Stomach smooth muscle (tissue), 2 donors: ENCODE results near the gene HTD2.

Experiments
- H3K27ac ChIP-seq: one replicate; pipeline ENCODE4 v1.7.0; 2013; ENCODE audit warnings: mild to moderate bottlenecking, low read length, inconsistent platforms
- H3K27me3 ChIP-seq, 2 donors: one replicate each; pipeline ENCODE4 v1.7.0; 2013; ENCODE audit warnings: low read length in 2 of 2; ENCODE audit not compliant: insufficient read depth in 2 of 2, control insufficient read depth in 1 of 2
- H3K36me3 ChIP-seq, 2 donors: one replicate each; pipeline ENCODE4 v1.7.0; 2013; ENCODE audit warnings: low read length in 2 of 2; ENCODE audit not compliant: control insufficient read depth in 2 of 2, insufficient read depth in 2 of 2
- H3K4me1 ChIP-seq: one replicate; pipeline ENCODE4 v1.7.0; 2013; ENCODE audit warnings: low read length; ENCODE audit not compliant: control insufficient read depth, insufficient read depth
- H3K4me3 ChIP-seq, 2 donors: one replicate each; pipeline ENCODE4 v1.7.0; 2013; ENCODE audit warnings: low read length in 2 of 2
- H3K9ac ChIP-seq, 2 donors: one replicate each; pipeline ENCODE4 v1.7.0; 2013; ENCODE audit warnings: low read length in 2 of 2, mild to moderate bottlenecking in 1 of 2
- H3K9me3 ChIP-seq, 2 donors: one replicate each; pipeline ENCODE4 v1.7.0; 2013; ENCODE audit warnings: low read length in 2 of 2; ENCODE audit not compliant: control insufficient read depth in 2 of 2
- donor health status: healthy.
- donor health status: Pancreatic carcinoma.

HTD2 gene

GRCh38 chr3:58292866-58293265, 13.5 kb upstream of the HTD2 start:
- H3K4me3 ChIP-seq = no peak overlapping the region
- H3K4me1 ChIP-seq = no peaks in the 10 kb centered on the region
- no peaks in the 10 kb centered on the region for H3K27me3 ChIP-seq
- H3K36me3 ChIP-seq = peaks cover 5% of the 10 kb centered on the region in 2 donors
- H3K9ac ChIP-seq = no peak overlapping the region
- no peak overlapping the region for H3K27ac ChIP-seq
- no peaks in the 10 kb centered on the region for H3K9me3 ChIP-seq

GRCh38 chr3:58293516-58293915, 12.8 kb upstream of the HTD2 start:
- Histone ChIP-seq H3K4me3 (no peak overlapping the region), H3K27me3 (no peaks in the 10 kb centered on the region), H3K9me3 (no peaks in the 10 kb centered on the region), H3K36me3 (no peaks in the 10 kb centered on the region), H3K4me1 (no peaks in the 10 kb centered on the region), H3K27ac (no peak overlapping the region), H3K9ac (no peak overlapping the region)

- Histone ChIP-seq H3K4me3 (no peak overlapping the region), H3K27ac (no peak overlapping the region), H3K27me3 (peaks cover 2 to 3% of the 10 kb centered on the region in 2 donors), H3K9ac (no peak overlapping the region), H3K9me3 (no peaks in the 10 kb centered on the region), H3K4me1 (no peaks in the 10 kb centered on the region), H3K36me3 (no peaks in the 10 kb centered on the region)
These were observed 10.1 kb upstream of the HTD2 start for GRCh38 chr3:58296269-58296668.

- no peak overlapping the region for H3K4me3 ChIP-seq
- H3K27ac ChIP-seq = no peak overlapping the region
- H3K27me3 ChIP-seq = peaks cover 2 to 3% of the 10 kb centered on the region in 2 donors
- H3K4me1 ChIP-seq = no peaks in the 10 kb centered on the region
- no peaks in the 10 kb centered on the region for H3K36me3 ChIP-seq
- H3K9me3 ChIP-seq = no peaks in the 10 kb centered on the region
- no peak overlapping the region for H3K9ac ChIP-seq
These were observed 9.5 kb upstream of the HTD2 start for GRCh38 chr3:58296843-58297242.

- H3K27me3 ChIP-seq = peaks cover 2 to 3% of the 10 kb centered on the region in 2 donors
- no peaks in the 10 kb centered on the region for H3K36me3 ChIP-seq
- H3K9ac ChIP-seq = no peak overlapping the region
- no peaks in the 10 kb centered on the region for H3K4me1 ChIP-seq
- no peaks in the 10 kb centered on the region for H3K9me3 ChIP-seq
- H3K27ac ChIP-seq = no peak overlapping the region
- H3K4me3 ChIP-seq = no peak overlapping the region
These were observed 8.1 kb upstream of the HTD2 start for GRCh38 chr3:58298190-58298589.

GRCh38 chr3:58299075-58299474, 7.2 kb upstream of the HTD2 start:
- Histone ChIP-seq H3K4me3 (no peak overlapping the region), H3K9ac (no peak overlapping the region), H3K36me3 (no peaks in the 10 kb centered on the region), H3K27ac (no peak overlapping the region), H3K27me3 (peaks cover 2 to 3% of the 10 kb centered on the region in 2 donors), H3K4me1 (no peaks in the 10 kb centered on the region), H3K9me3 (no peaks in the 10 kb centered on the region)

- peaks cover 2 to 3% of the 10 kb centered on the region in 2 donors for H3K27me3 ChIP-seq
- no peaks in the 10 kb centered on the region for H3K4me1 ChIP-seq
- no peak overlapping the region for H3K4me3 ChIP-seq
- H3K9me3 ChIP-seq = no peaks in the 10 kb centered on the region
- no peaks in the 10 kb centered on the region for H3K36me3 ChIP-seq
- H3K27ac ChIP-seq = no peak overlapping the region
- H3K9ac ChIP-seq = no peak overlapping the region
These were observed 6.3 kb upstream of the HTD2 start for GRCh38 chr3:58299839-58300516.

- Histone ChIP-seq H3K9me3 (no peaks in the 10 kb centered on the region), H3K4me1 (peaks cover 32% of the 10 kb centered on the region), H3K36me3 (peaks cover 11 to 15% of the 10 kb centered on the region in 2 donors), H3K27me3 (no peaks in the 10 kb centered on the region), H3K27ac (peak overlapping the region; percentile 46), H3K4me3 (peak overlapping the region; percentile 97 to 100), H3K9ac (peak overlapping the region; percentile 99 to 100)
These were observed 1.4 kb downstream of the HTD2 start for GRCh38 chr3:58307639-58308215.

- Histone ChIP-seq H3K4me1 (peaks cover 33% of the 10 kb centered on the region), H3K27me3 (no peaks in the 10 kb centered on the region), H3K9ac (peak overlapping the region; percentile 1 to 100), H3K36me3 (peaks cover 14 to 20% of the 10 kb centered on the region in 2 donors), H3K4me3 (peak overlapping the region; percentile 26 to 97), H3K27ac (no peak overlapping the region), H3K9me3 (no peaks in the 10 kb centered on the region)
These were observed 2.4 kb downstream of the HTD2 start for GRCh38 chr3:58308728-58309127.

GRCh38 chr3:58317811-58318210, 11.5 kb downstream of the HTD2 start:
- H3K4me3 ChIP-seq = no peak overlapping the region
- H3K36me3 ChIP-seq = peaks cover 29 to 35% of the 10 kb centered on the region in 2 donors
- no peaks in the 10 kb centered on the region for H3K27me3 ChIP-seq
- peaks cover 6% of the 10 kb centered on the region for H3K4me1 ChIP-seq
- H3K27ac ChIP-seq = no peak overlapping the region
- no peak overlapping the region for H3K9ac ChIP-seq
- no peaks in the 10 kb centered on the region for H3K9me3 ChIP-seq

GRCh38 chr3:58321791-58322190, 15.5 kb downstream of the HTD2 start:
- Histone ChIP-seq H3K9me3 (no peaks in the 10 kb centered on the region), H3K27me3 (no peaks in the 10 kb centered on the region), H3K4me3 (no peak overlapping the region), H3K4me1 (peaks cover 11% of the 10 kb centered on the region), H3K9ac (no peak overlapping the region), H3K27ac (no peak overlapping the region), H3K36me3 (peaks cover 17% of the 10 kb centered on the region in 2 donors)
